Uterus (tissue), 4 donors: Measurements from ENCODE around the gene CIITA. TPM values are rescaled to one million over a fixed set of nuclear protein-coding genes. Genes with fewer than 3 reads are reported as not detected.

Source experiments
- DNase-seq, 2 donors: peaks; one replicate each; pipeline ENCODE4 v3.0.0-alpha.2; 2019 to 2020
- H3K27ac ChIP-seq, 2 donors: fragments of 200-600 bp; sonication (generic); 1 replicate in 1 of 2; 2 replicates in 1 of 2; pipeline ENCODE4 v1.5.1; 2016 to 2018
- H3K27me3 ChIP-seq, 2 donors: fragments of 200-600 bp; sonication (generic); one replicate each; pipeline ENCODE4 v1.5.1; 2018 to 2019; ENCODE audit warnings: control low read depth in 1 of 2
- H3K36me3 ChIP-seq, 2 donors: fragments of 200-600 bp; sonication (generic); one replicate each; pipeline ENCODE4 v1.5.1; 2019; ENCODE audit warnings: control low read depth in 1 of 2
- H3K4me1 ChIP-seq, 2 donors: fragments of 200-600 bp; sonication (generic); one replicate each; pipeline ENCODE4 v1.5.1; 2018 to 2019; ENCODE audit warnings: control low read depth in 1 of 2
- H3K4me3 ChIP-seq, 2 donors: fragments of 200-600 bp; sonication (generic); 1 replicate in 1 of 2; 2 replicates in 1 of 2; pipeline ENCODE4 v1.5.1; 2018 to 2019; ENCODE audit warnings: mild to moderate bottlenecking in 1 of 2
- H3K9me3 ChIP-seq, 2 donors: fragments of 200-600 bp; sonication (generic); one replicate each; pipeline ENCODE4 v1.5.1; 2019; ENCODE audit warnings: control low read depth in 1 of 2
- CTCF ChIP-seq, 4 experiments: fragments of 200-600 bp in 2 of 4; fragments of 450-650 bp in 2 of 4; sonication (generic) in 2 of 4; IDR thresholded peaks; one replicate each; pipeline ENCODE4 v1.5.1; 2016 to 2019; ENCODE audit warnings: antibody characterized with exemption in 4 of 4, mild to moderate bottlenecking in 2 of 4, moderate library complexity in 1 of 4
- POLR2A ChIP-seq, 2 donors: fragments of 450-650 bp; IDR thresholded peaks; one replicate each; pipeline ENCODE4 v1.6.1; 2016; ENCODE audit warnings: antibody characterized with exemption in 2 of 2, mild to moderate bottlenecking in 1 of 2, moderate library complexity in 1 of 2
- intact Hi-C: fragments of 100-400 bp; cut with DNase I; formaldehyde crosslinking; loops from one replicate; pipeline ENCODE4 v1.15.1; 2023; ENCODE audit warnings: low total_unique reads
- total RNA-seq, 4 donors: library from RNA; depleted of rRNA in 3 of 4; stranded (reverse); fragments of >200 nt in 3 of 4; gene quantifications; one replicate each; pipeline versions ENCODE4 v1.1.0 to v1.2.4, GENCODE V29; 2014 to 2023
- donor health status: DM: yes; HTN: yes; CAD: no.

Gene CIITA
- total RNA-seq, 4 donors from 2014 or later, result 7.1 to 48.3 (median 18.8) TPM

DNA sequence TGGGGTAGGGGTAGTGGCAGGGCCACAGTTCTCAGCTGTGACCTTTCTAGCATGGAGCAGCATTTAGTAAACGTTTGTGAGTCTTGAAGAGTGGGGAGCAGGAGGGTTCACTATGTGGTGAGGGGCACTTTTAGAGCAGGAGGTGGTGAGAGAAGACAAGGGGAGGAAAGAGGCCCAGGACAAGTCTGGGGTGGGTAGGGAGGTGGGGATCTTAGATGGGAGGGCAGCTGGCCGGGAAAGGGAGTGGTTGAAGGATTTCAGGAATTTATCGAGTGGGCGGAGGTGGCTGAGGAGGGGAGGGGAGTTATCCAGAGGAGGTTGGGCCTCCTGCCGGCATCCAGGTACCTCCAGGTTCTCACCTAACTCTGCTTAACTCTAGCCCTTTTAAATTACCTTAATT, 69.3 kb downstream of the CIITA start:
- Histone ChIP-seq H3K36me3 (no peaks in the 10 kb centered on the region), H3K4me1 (peaks cover 0 to 24% of the 10 kb centered on the region in 2 donors), H3K4me3 (no peak overlapping the region), H3K27me3 (no peaks in the 10 kb centered on the region), H3K27ac (no peak overlapping the region), H3K9me3 (no peaks in the 10 kb centered on the region)
- no peak for DNase-seq
- no peak for TF ChIP-seq CTCF (IDR thresholded peaks at IDR 0.05)
- TF ChIP-seq POLR2A (IDR thresholded peaks at IDR 0.05), result no peak
- intact Hi-C loops, result no loop called here

GRCh38 chr16:10947211-10947787, 70.3 kb downstream of the CIITA start:
- Histone ChIP-seq H3K27ac (no peak overlapping the region), H3K27me3 (no peaks in the 10 kb centered on the region), H3K4me3 (no peak overlapping the region), H3K9me3 (no peaks in the 10 kb centered on the region), H3K36me3 (no peaks in the 10 kb centered on the region), H3K4me1 (peaks cover 0 to 24% of the 10 kb centered on the region in 2 donors)
- TF ChIP-seq CTCF (IDR thresholded peaks at IDR 0.05) (no peak), POLR2A (IDR thresholded peaks at IDR 0.05) (no peak)
- no peak for DNase-seq
- intact Hi-C loops, result no loop called here

GRCh38 chr16:10949424-10949970, 72.5 kb downstream of the CIITA start:
- H3K4me3 ChIP-seq, result no peak overlapping the region
- no peaks in the 10 kb centered on the region for H3K27me3 ChIP-seq
- H3K4me1 ChIP-seq, result peaks cover 0 to 24% of the 10 kb centered on the region in 2 donors
- no peaks in the 10 kb centered on the region for H3K9me3 ChIP-seq
- intact Hi-C loops, result no loop called here
- no peak overlapping the region for H3K27ac ChIP-seq
- H3K36me3 ChIP-seq, result no peaks in the 10 kb centered on the region
- no peak for DNase-seq
- TF ChIP-seq POLR2A (IDR thresholded peaks at IDR 0.05) (no peak), CTCF (IDR thresholded peaks at IDR 0.05) (no peak)

DNA sequence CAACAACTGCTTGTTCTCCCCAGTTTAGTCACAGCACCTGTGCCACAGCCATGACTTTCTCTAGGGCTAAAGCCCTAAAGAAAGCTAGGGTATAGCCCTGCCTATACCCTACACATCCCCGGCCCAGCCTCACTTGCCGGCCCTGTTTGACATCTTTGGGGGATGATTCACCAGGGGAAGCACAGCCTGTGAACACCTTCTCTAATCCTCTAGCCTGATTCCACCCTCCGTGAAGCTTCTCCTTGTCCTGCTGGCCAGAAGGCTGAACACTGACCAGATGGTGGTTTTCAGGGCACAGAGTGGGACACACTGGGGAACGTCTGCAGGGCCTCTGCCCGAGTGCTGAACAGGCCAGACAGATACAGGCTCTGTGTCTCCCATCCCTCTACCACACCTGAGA, 73.4 kb downstream of the CIITA start:
- intact Hi-C loops, result no loop called here
- Histone ChIP-seq H3K27me3 (no peaks in the 10 kb centered on the region), H3K9me3 (no peaks in the 10 kb centered on the region), H3K27ac (no peak overlapping the region), H3K4me3 (no peak overlapping the region), H3K36me3 (no peaks in the 10 kb centered on the region), H3K4me1 (peaks cover 0 to 17% of the 10 kb centered on the region in 2 donors)
- TF ChIP-seq CTCF (IDR thresholded peaks at IDR 0.05) (no peak), POLR2A (IDR thresholded peaks at IDR 0.05) (no peak)
- no peak for DNase-seq

DNA sequence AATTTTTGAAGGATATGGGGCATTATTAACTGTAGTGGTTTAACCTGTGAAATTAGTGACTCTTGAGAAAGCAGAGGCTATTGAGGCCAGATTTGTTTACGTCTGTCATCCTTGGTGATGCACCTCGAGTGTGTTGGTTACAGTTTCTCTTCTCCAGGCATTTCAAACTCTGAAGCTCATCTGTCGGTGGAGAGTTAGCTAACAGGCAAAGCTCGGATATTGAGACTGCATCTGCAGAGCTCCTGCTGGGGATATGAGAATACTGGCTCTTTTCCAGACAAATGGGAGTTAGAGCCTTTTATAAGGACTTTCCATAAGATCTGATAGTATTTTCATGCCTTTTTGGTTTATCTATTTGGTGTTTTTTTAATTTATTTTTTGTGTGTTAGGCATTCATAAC, 74.0 kb downstream of the CIITA start:
- no peaks in the 10 kb centered on the region for H3K36me3 ChIP-seq
- no peak overlapping the region for H3K27ac ChIP-seq
- H3K4me1 ChIP-seq, result peaks cover 0 to 12% of the 10 kb centered on the region in 2 donors
- no peaks in the 10 kb centered on the region for H3K27me3 ChIP-seq
- no peak for TF ChIP-seq POLR2A (IDR thresholded peaks at IDR 0.05)
- TF ChIP-seq CTCF (IDR thresholded peaks at IDR 0.05), result no peak
- no peaks in the 10 kb centered on the region for H3K9me3 ChIP-seq
- no peak for DNase-seq
- no peak overlapping the region for H3K4me3 ChIP-seq
- intact Hi-C loops, result no loop called here
